Transverse colon (tissue), 4 donors: ENCODE measurements around the gene BATF2. TPM values are rescaled to one million over a fixed set of nuclear protein-coding genes. Genes with fewer than 3 reads are reported as not detected.

ENCODE experiments used
- DNase-seq: peaks from one replicate; pipeline ENCODE4 v3.0.0-alpha.2; 2019
- H3K27ac ChIP-seq, 4 donors: fragments of 200-600 bp; sonication (generic); 2 replicates each; pipeline ENCODE4 v1.5.1; 2016 to 2018; ENCODE audit warnings: inconsistent platforms in 4 of 4
- H3K27me3 ChIP-seq: fragments of 200-600 bp; sonication (generic); 2 replicates; pipeline ENCODE4 v1.5.1; 2017; ENCODE audit warnings: inconsistent platforms
- H3K36me3 ChIP-seq, 4 donors: fragments of 200-600 bp; sonication (generic); 2 replicates each; pipeline ENCODE4 v1.5.1; 2017 to 2019; ENCODE audit warnings: inconsistent platforms in 4 of 4
- H3K4me1 ChIP-seq, 4 donors: fragments of 200-600 bp; sonication (generic); 2 replicates each; pipeline ENCODE4 v1.5.1; 2017 to 2020; ENCODE audit warnings: inconsistent platforms in 4 of 4
- H3K4me3 ChIP-seq, 4 donors: fragments of 200-600 bp; sonication (generic); 1 replicate in 1 of 4; 2 replicates in 3 of 4; pipeline versions ENCODE4 v1.5.1 to v1.6.1; 2017 to 2019; ENCODE audit warnings: inconsistent platforms in 4 of 4
- H3K9me3 ChIP-seq, 2 donors: fragments of 200-600 bp; sonication (generic); 2 replicates each; pipeline ENCODE4 v1.5.1; 2017 to 2019; ENCODE audit warnings: inconsistent platforms in 2 of 2
- EP300 ChIP-seq: sonication (generic); formaldehyde crosslinking; IDR thresholded peaks from one replicate; pipeline ENCODE4 v1.6.1; 2017; ENCODE audit warnings: antibody characterized with exemption, low read depth
- POLR2A ChIP-seq: fragments of 450-650 bp; IDR thresholded peaks from one replicate; pipeline ENCODE4 v1.6.1; 2016; ENCODE audit warnings: antibody characterized with exemption, mild to moderate bottlenecking, moderate library complexity
- POLR2AphosphoS5 ChIP-seq, 3 donors: sonication (generic); formaldehyde crosslinking; IDR thresholded peaks; one replicate each; pipeline ENCODE4 v1.6.1; 2016; ENCODE audit warnings: antibody characterized with exemption in 3 of 3
- WGBS, 2 donors: methylation state at CpG; one replicate each; pipeline ENCODE4 v1.1.5; 2018; ENCODE audit warnings: low coverage in 1 of 2; 5-methylcytosine and 5-hydroxymethylcytosine counted together
- in situ Hi-C, 4 donors: fragments of 200-750 bp; cut with MboI; loops; one replicate each; pipeline versions ENCODE4 v1.15.0 to v1.15.1; 2017; ENCODE audit warnings: low sequenced_read_pairs in 3 of 4, low pct_ligation_motif_present in 1 of 4, low pct_unique_long_range_greater_than_20kb in 1 of 4
- intact Hi-C: fragments of 100-400 bp; cut with DNase I; formaldehyde crosslinking; loops from one replicate; pipeline ENCODE4 v1.15.1; 2023; ENCODE audit warnings: low total_unique reads
- total RNA-seq, 4 donors: library from RNA; depleted of rRNA; stranded (reverse); fragments of >200 nt; gene quantifications; one replicate each; pipeline ENCODE4 v1.1.0, GENCODE V29; 2016
- TF ChIP-seq, protein P1 (sequence below), 5 experiments: fragments of 200-600 bp in 3 of 5; fragments of 450-650 bp in 2 of 5; sonication (generic) in 3 of 5; IDR thresholded peaks; 1 replicate in 2 of 5; 2 replicates in 3 of 5; pipeline ENCODE4 v1.5.1; 2016 to 2017; ENCODE audit warnings: antibody characterized with exemption in 5 of 5, inconsistent platforms in 3 of 5, mild to moderate bottlenecking in 2 of 5, moderate library complexity in 1 of 5

Gene BATF2
- total RNA-seq, 4 donors from 2014 or later: 4.0 to 13.9 (median 11.2) TPM

- no peaks in the 10 kb centered on the region for H3K27me3 ChIP-seq
- H3K4me3 ChIP-seq: peak overlapping the region in 2 of 4 donors; percentile 8 to 25
- WGBS, 2 donors: 71% methylated on average over 1 of the region's 1 CpG; no CpG with 5 or more reads in 1 of the 2 donors
- H3K27ac ChIP-seq: peak overlapping the region; percentile 75 to 89 (median 88)
- H3K36me3 ChIP-seq: peaks cover 0 to 4% (median 0%) of the 10 kb centered on the region in 4 donors
- TF ChIP-seq POLR2AphosphoS5 (IDR thresholded peaks at IDR 0.05) (peak in 2 of 3 donors; percentile 8 to 9), POLR2A (no peak)
- H3K9me3 ChIP-seq: no peaks in the 10 kb centered on the region
- peaks cover 22 to 51% (median 38%) of the 10 kb centered on the region in 4 donors for H3K4me1 ChIP-seq
- peak; percentile 39 for DNase-seq
- in situ Hi-C loops (no loop called here), intact Hi-C loops (loop anchor here (5.0 kb wide), 1 partner anchor 71 kb away; no protein-coding TSS in a partner anchor)
Measured at GRCh38 chr11:64998141-64998540, 1.4 kb upstream of the BATF2 start.

DNA sequence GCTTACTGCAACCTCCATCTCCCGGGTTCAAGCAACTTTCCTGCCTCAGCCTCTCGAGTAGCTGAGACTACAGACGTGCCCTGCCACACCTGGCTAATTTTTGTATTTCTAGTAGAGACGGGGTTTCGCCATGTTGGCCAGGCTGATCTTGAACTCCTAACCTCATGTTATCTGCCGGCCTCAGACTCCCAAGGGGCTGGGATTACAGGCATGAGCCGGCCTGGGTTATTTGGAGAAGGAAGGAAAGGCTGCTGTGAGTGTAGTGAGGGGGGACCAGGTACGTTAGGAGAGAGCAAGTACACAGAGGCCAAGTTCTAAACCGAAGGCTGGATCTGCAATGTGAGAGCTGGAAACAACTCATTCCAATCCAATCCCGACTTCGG lies 453 bp downstream of the BATF2 start:
- TF ChIP-seq, protein P1, sequence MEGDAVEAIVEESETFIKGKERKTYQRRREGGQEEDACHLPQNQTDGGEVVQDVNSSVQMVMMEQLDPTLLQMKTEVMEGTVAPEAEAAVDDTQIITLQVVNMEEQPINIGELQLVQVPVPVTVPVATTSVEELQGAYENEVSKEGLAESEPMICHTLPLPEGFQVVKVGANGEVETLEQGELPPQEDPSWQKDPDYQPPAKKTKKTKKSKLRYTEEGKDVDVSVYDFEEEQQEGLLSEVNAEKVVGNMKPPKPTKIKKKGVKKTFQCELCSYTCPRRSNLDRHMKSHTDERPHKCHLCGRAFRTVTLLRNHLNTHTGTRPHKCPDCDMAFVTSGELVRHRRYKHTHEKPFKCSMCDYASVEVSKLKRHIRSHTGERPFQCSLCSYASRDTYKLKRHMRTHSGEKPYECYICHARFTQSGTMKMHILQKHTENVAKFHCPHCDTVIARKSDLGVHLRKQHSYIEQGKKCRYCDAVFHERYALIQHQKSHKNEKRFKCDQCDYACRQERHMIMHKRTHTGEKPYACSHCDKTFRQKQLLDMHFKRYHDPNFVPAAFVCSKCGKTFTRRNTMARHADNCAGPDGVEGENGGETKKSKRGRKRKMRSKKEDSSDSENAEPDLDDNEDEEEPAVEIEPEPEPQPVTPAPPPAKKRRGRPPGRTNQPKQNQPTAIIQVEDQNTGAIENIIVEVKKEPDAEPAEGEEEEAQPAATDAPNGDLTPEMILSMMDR (IDR thresholded peaks at IDR 0.05): no peak
- TF ChIP-seq POLR2A: no peak
- Histone ChIP-seq H3K4me1 (peaks cover 22 to 51% (median 38%) of the 10 kb centered on the region in 4 donors), H3K4me3 (peak overlapping the region; percentile 0 to 63 (median 46)), H3K27me3 (no peaks in the 10 kb centered on the region), H3K9me3 (no peaks in the 10 kb centered on the region), H3K27ac (peak overlapping the region; percentile 75 to 89 (median 88)), H3K36me3 (peaks cover 0 to 10% (median 0%) of the 10 kb centered on the region in 4 donors)
- WGBS, 2 donors: 24 to 39% methylated on average over 9 to 11 of the region's 11 CpGs
- DNase-seq: no peak
- intact Hi-C loops (loop anchor here (5.0 kb wide), 1 partner anchor 69 kb away; no protein-coding TSS in a partner anchor), in situ Hi-C loops (no loop called here)

- Histone ChIP-seq H3K9me3 (no peaks in the 10 kb centered on the region), H3K4me3 (no peak overlapping the region), H3K27me3 (no peaks in the 10 kb centered on the region), H3K36me3 (peaks cover 0 to 10% (median 0%) of the 10 kb centered on the region in 4 donors), H3K27ac (no peak overlapping the region), H3K4me1 (peaks cover 19 to 59% (median 31%) of the 10 kb centered on the region in 4 donors)
- TF ChIP-seq, protein P1 (IDR thresholded peaks at IDR 0.05): no peak
- TF ChIP-seq POLR2A (no peak), POLR2AphosphoS5 (IDR thresholded peaks at IDR 0.05) (no peak)
- DNase-seq: no peak
- intact Hi-C loops: no loop called here
- 87% methylated on average over 7 of the region's 7 CpGs; no CpG with 5 or more reads in 1 of the 2 donors for WGBS, 2 donors
- in situ Hi-C loops: no loop called here
Measured at GRCh38 chr11:64994318-64994717, 2.5 kb downstream of the BATF2 start.

DNA sequence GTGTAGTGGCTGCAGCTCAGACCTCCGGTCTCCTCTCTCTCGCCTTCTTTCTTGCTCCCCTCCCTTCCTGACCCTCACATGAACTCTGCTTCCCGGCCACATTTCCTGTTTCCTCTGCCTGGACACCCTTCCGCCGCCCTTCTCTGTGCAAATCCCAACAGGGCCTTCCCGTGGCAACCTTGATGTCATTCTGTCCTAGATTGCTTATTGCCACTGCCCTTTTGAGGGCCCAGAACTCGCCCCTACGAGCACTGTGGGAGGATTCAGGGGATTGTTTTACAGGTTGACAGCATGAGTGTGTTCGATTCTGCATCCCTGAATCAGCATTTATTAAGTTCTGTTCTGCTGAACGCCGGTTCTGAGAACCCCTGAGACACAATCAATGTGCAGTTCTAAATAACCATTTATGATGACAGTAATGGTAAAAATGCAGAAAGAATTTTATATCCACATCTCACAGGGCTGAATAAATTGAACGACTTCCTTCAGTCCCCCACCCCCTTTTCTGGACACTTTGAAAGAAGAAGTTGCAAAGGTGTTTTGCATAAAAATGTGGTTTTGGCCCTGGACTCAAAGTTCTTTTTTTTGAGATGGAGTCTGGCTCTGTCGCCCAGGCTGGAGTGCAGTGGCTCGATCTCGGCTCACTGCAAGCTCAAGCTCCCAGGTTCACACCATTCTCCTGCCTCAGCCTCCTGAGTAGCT lies 6.4 kb downstream of the BATF2 start:
- in situ Hi-C loops: no loop called here
- H3K4me1 ChIP-seq: peaks cover under 1 to 25% (median 3%) of the 10 kb centered on the region in 4 donors
- H3K27ac ChIP-seq: peak overlapping the region; percentile 39 to 51 (median 46)
- intact Hi-C loops: no loop called here
- WGBS, 2 donors: 43 to 56% methylated on average over 11 to 15 of the region's 15 CpGs
- DNase-seq: no peak
- H3K36me3 ChIP-seq: peaks cover 0 to 10% (median 0%) of the 10 kb centered on the region in 4 donors
- no peaks in the 10 kb centered on the region for H3K27me3 ChIP-seq
- no peaks in the 10 kb centered on the region for H3K9me3 ChIP-seq
- peak overlapping the region in 1 of 4 donors; percentile 22 for H3K4me3 ChIP-seq
- TF ChIP-seq, protein P1 (IDR thresholded peaks at IDR 0.05): no peak
- no peak for TF ChIP-seq POLR2A
- no peak for TF ChIP-seq EP300
- TF ChIP-seq POLR2AphosphoS5 (IDR thresholded peaks at IDR 0.05): no peak
